ENCODE data around the gene COL4A2.
"Not testable (repeated sequence)": the region's sequence is repeated elsewhere in the genome, so short reads cannot be mapped to it uniquely, and the experiment has no call there.

COL4A2 gene

DNA sequence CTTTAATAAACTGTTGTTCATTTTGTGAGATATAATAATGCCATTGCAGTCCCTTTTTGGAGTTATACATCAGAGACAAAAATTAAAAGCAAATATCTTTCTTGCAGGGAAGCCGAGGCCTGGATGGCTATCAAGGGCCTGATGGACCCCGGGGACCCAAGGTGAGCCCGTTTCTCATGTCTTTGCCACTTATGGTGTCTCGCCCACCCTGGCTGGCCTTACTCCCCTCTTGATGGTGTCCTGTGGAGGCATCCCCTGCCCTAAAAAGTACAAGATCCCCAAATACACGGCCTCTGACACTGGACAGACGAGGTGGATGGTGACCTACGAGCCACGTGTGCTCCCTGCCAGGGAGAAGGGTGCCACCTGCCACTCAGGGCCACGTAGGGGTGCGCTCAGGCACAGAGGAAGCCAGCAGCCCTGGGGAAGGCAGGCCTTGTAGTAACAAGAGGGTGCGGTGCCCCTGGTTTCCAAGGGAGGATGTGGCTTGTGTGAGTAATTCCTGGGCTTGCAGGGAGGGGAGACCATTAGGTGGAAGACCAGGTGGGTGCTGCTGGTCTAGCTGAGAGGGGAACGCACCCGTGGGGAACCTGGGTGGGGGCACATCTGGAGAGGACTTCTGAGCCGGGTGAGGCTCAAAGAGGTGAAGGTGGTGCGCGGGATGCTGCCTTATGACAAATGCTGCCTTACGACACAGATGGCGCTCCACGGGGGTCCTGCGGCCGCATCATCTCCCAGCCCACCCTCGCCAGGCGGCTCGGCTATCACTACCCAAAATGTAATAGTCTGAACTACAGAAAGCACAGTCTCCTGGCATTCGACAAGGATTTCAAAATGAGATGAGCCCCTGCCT lies 138.9 kb downstream of the COL4A2 start:
- DNase-seq: no peak

DNA sequence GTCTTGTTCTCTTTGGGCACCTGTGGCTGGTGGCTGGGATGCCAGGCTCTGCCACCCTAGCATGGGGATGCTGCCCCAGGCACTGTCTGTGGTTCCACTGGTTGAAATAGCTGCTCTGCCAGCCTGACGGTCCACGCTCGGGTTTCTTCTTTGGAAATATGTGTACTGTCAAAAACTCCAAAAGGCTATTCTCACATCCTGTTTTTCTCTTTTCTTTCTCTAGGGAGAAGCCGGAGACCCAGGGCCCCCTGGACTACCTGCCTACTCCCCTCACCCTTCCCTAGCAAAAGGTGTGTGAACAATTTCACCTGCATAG lies 139.4 kb downstream of the COL4A2 start:
- DNase-seq: no peak

DNA sequence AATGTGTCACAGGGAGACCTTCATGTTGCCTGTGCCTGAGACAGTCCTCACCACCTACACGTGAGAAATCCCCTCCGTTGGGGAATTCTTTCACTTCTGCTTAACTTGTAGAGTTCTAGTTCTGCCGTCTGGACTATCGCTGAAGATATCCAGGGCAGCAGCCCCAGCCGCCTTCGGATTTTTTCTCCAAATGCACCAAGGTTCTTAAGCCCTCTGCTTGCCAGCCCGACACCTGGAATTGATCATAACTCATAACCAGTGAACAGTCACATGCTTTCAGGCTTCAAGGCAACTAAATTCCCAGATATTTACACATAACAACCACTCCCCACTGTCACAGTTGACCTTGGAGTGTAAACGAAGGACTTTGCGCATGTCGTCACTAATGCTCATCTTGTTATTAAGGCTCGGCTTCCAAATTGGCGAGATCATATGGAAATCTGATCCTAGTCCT lies 140.0 kb downstream of the COL4A2 start:
- DNase-seq: no peak

DNA sequence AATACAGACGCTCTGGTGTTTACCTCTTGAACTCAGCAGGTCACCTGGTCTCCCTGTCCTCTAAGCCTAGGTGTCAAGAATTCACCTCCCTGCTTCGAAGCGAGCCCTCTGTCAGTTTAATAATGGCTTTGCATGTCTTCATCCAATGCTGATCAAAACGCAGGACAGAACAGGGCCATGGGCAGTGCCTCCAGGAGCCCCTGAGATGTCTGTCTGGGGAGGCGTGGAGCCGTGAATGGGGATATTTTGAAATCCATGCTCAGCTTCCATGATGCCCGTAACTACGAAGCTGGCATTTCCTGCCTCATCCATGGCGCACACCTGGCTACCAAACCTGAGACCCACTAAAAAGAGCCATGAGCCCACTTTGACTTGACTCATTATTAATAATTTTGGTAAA lies 140.7 kb downstream of the COL4A2 start:
- no peak for DNase-seq

DNA sequence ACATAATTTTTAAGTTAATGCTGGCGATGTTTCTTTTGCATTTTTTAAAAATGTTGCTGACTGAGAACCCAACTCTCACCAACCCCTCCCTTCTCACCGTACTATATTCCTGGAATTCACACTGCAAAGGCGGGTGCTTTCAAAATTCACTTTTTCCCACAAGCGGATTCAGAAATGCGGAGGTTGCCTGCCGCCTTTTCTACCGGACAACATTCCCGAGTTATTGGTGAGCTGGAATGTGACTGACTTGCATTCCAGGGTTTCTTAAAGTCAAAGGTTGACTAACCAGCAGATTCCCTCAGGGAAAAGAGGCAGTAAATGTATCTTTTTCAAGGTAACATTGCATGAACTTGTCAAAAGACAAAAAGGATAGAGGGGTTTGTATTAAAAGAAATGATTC lies 141.1 kb downstream of the COL4A2 start:
- no peak for DNase-seq

DNA sequence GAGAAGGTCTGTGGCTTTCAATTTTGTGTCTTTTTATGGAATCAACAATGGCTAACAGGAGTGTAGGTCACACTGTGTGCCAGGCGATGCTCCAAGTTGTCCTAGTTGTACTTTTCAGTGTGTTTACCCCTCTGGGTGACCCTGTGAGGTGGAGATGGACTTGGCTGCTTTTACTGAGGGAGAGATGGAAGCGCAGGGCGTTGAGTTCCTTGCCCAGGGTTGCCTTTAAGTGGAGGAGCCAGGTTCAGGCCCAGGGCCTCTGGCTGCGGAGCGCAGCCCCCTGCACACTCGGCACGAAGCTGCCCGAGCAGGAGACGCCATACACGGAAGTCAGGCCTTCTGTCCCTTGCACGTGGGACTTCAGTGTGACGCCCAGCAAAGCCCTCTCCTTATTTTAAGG lies 141.6 kb downstream of the COL4A2 start:
- no peak for DNase-seq

DNA sequence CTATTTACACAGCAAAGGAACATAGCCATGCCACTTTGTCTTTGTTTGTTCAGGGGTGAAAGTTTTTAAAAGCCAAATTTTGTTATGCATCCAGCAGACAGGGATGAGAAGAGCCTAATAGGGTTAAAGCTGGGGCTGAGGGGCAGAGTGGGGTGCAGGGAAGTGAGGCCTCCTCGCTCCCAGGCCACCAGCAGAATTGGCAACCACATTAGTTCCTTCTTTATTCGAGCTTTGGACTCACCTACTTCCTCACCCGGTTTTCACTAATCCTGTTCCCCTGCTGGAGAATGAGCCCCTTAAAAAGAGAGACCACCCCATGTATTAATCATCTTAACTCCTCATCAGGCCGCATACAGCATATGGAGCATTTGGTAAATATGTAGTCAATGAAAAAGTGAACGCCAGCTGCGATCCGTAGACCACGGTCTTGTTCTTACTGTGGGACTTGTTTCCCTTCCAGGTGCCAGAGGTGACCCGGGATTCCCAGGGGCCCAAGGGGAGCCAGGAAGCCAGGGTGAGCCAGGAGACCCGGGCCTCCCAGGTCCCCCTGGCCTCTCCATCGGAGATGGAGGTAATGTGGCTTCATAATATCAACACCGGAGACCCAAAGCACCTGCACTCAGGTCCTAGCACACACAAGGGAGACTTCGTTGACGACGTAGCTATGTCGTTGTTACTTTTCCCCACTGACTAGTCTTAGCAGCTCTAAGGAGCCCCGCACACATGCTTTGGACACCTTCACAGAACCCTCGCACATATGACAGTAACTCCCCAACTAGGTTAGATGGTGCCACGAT lies 142.3 kb downstream of the COL4A2 start:
- DNase-seq: no peak

DNA sequence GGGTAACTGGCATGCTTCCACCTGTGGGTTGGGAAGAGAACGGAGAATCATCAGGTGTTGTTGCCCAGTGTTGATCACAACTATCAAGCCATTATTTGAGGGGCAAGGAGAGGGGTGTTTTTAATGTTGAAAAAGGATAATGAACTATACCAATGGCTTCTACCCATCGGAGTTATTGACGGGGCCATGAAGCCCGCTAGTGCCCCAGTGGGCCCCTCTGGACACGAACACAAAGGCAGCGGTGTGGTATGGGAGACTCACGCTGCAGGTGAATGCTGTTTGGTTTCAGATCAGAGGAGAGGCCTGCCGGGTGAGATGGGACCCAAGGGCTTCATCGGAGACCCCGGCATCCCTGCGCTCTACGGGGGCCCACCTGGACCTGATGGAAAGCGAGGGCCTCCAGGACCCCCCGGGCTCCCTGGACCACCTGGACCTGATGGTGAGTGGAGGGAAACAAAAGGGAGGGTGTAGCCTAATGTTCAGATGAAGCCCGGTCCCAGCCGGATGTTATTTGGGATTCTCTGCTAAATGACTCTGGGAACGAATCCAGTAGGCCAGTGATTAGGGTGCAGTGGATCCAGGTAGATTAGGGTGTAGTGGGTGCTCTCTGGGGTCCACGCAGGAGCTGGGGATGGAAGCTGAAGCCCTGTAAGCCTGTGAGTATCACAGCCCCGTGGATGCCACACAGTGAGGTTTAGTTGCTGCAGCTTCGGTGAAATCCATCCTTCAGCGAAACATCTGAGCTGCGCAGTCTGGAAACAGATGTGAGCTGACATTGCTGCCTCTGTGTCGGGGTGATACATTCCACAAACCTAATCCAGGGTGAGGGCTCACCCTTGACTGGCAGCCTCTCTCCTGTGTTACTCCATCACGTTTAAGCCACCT lies 143.2 kb downstream of the COL4A2 start:
- DNase-seq: no peak

DNA sequence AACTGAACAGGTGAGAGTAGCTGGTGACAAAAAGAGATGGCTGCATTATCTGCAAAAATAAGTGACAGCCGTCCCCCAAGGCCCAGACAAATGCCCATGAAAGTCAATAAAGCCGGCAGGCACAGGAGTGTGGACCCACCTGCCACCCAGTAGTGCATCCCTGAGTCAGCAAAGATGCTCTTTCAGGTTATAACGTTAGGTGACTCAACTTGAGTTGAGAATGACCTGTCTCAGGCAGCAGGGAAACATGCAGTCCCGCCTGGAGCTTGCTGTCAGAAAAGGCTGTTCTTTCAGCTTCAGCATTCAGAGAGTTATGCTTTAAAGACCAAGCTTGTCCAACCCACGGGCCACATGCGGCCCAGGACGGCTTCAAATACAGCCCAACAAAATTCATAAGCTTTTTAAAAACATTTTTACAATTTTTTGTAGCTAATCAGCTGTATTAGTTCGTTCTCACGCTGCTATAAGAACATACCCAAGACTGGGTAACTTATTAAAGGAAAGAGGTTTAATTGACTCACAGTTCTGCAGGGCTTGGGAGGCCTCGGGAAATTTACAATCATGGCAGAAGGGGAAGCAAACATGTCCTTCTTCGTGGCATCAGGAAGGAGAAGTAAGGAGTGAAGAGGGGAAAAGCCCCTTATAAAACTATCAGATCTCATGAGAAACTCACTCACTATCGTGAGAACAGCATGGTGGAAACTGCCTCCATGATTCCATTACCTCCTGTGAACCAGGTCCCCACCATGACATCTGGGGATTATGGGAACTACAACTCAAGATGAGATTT lies 144.1 kb downstream of the COL4A2 start:
- no peak for DNase-seq

DNA sequence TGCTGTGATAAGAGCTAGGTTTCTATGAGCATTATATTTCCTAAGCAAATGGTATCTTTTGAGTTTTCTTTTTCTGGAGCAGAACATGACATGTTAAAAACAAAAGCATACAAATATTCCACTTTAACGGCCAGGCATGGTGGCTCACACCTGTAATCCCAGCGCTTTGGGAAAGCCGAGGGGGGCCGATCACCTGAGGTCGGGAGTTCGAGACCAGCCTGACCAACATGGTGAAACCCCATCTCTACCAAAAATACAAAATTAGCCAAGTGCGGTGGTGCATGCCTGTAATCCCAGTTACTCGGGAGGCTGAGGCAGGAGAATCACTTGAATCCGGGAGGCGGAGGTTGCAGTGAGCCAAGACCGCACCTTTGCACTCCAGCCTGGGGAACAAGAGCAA lies 146.0 kb downstream of the COL4A2 start:
- DNase-seq: not testable (repeated sequence)

DNA sequence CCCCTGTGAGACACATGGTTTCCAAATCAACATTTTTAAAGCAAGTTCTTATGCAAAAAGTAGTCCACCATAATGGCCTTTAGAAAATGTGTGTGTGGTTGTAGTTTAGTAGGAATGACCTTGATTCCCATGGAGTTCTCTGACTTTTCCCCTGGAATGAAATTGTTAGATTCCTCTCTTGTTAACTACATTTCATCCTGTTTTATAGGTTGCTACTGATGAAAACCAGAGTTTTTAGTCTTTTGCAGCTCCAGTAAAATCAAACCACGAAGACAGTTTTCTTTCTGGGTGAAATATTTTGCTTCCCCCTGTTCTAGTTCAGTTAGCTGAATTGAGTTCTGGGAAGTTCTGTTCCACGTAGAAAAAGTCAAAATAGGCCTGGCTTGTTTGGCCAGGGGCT lies 146.7 kb downstream of the COL4A2 start:
- DNase-seq: no peak

DNA sequence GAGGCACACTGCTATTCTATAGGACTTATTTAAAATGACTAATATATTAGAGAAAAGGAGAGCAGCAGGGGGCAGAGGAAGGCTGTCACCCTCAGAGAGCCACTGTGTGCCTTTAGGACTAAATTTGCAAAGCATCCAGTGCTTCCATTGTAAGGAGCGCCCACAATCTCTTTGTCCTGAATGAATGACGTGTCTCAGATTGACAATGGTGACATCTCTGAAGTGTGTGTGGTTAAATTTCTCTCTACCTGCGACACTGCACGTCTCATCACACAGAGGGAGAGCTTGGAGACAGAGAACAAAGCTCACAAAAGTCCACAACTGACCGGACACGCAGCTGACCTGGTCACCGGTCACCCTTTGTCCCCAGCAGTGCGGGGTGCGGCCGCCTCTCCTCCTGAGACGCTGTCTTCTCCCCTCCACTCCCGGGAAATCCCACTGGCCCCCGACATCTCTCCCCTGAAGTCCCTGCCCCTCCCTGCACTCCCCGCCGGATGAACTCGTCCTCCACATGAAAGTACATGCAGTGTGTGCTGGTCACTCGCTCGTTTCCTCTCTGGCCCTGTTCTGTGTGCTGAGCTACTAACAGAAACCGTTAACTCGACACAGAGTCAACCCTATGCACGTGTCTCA lies 147.3 kb downstream of the COL4A2 start:
- no peak for DNase-seq

DNA sequence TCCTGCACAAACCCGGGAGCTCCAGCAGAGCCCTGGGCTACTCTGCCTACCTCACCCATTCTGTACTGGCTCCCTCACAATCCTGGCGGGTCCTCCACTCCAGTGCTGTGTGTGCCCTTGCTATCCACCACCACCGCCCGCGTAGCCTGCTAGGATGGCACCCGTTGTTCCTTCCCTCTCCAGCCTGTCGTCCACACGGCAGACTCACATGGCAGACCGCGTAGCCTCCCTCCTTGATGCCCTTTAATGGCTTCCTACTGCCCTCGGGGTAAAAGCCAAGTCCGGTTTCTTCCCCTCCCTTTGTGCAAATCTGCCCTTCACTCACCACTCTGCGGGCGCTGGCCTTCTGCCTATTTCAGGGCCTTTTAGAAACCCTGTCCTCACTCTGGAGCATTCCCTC lies 147.9 kb downstream of the COL4A2 start:
- no peak for DNase-seq

DNA sequence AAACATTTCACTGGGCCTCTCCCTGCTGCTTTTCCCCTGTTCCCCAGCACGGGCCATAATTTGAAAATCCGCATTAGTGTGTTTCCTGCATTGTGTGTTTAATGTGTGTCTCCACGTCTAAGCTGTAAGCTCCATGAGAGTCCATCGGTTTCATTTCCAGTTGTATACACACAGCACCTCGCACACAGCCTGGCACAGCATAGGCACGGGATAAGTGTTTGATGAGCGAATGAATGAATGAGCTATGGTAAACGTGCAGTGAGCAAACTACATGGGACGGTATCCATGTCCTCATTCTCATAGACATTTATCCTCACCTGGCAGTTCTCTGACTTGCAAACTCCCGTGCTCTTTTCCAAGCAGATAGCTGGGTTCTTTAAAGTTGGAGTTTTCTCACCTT lies 148.4 kb downstream of the COL4A2 start:
- no peak for DNase-seq

DNA sequence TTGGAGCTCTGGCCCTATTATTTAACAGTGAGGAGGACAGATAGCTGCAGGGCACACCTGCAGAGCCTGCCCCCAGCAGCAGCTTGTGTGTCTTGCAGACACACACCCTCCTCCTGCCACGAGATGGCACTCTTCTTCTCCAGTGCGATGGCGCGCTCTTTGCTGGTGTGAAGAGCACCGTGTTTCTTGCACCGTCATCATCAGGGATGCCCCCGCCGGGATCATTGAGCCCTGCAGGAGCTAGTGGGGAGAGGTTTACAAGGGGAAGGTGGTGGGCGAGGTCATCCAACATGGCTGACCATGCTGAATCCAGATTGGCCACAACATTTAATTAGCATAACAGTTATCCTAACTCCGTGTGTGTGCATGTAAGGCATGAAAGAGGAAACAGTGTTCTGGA lies 148.9 kb downstream of the COL4A2 start:
- DNase-seq: peak; percentile 68

DNA sequence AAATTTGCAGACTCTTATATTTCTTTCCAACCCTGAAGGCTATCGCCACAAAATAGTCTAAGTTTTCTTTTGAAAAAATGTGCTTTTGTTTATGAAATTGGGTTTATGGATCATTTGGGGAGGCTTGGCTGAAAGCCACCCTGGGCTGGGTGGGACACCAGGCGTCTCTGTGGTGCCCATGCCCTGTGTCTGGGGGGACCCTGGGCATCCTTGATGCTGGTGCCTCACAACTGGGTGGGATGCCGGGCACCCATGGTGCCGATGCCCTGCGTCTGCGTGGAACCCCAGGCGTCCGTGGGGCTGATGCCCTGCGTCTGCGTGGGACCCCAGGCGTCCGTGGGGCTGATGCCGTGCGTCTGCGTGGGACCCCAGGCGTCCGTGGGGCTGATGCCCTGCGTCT lies 149.5 kb downstream of the COL4A2 start:
- DNase-seq: no peak

DNA sequence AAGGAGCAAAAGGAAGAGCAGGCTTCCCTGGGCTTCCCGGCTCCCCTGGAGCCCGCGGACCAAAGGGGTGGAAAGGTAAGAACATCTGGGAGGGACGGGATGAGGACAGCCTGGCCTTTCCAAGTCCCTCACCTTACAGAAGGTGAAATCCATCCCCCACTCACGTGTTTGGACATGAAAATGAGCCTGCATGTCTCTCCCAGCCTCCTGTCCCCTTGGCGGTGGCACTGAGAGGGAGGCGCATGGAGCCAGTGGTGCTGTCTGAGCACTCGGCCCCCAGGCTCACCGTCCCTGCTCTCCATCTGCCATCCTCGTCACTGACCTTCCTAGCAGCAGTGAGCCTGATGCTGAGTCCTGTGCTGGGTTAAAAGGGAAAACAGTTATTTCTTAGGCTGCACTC lies 150.3 kb downstream of the COL4A2 start:
- DNase-seq: no peak

DNA sequence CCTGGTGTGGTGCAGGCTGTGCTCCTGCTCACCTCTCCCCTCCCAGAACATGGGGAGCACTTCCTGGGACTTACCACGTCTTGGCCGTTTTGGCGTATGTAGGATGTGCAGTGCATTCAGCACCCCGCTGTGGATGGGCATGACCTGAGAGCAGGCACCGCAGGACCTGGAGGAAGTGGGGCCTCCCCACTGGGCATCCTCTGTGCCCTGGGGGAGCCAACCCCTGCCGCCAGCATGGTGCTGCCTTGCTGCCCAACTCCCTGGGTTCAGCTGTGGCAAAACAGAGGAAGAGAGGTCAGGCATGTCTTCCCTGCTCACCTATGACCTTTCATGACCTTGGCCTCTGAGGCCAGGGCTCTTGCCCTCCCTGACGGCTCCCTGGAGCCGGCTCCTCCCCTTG lies 150.9 kb downstream of the COL4A2 start:
- DNase-seq: no peak

DNA sequence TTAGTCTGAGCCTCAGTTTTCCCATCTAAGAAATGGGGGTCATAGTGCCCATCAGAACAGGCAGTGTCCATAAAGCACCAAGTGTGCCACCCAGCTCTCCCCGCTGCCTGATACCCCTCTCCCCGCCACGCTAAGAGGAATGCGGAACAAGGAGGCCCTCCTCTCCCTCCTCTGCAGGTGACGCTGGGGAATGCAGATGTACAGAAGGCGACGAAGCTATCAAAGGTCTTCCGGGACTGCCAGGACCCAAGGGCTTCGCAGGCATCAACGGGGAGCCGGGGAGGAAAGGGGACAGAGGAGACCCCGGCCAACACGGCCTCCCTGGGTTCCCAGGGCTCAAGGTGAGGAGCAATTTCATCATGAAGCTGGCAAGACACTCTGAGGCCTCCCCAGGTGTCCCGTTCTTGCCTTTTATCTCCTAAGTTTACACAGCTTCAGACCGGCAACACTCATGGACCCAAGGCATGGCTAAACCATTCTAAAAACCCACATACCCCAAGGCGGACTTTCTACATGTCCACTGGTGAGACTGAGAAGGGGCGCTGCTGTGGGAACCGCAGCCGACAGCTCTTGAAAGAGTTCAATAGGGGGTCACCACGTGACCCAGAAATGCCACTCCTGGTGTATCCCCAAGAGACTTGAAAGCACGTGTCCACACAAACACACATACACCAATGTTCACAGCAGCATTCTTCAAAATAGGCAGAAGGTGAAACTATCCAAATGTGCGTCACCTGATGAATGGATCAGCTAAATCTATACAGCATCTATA lies 151.7 kb downstream of the COL4A2 start:
- no peak for DNase-seq

DNA sequence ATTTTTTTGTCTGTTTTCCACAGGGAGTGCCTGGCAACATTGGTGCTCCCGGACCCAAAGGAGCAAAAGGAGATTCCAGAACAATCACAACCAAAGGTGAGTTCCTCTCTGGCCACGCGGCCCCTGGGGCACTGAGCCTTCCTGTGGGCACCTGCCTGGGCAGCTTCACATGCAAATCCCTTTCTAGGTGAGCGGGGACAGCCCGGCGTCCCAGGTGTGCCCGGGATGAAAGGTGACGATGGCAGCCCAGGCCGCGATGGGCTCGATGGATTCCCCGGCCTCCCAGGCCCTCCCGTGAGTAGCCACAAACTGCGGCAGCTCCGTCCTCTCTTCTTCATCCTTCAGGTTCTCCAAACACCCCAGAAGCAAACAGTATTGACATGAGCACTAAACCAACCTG lies 155.0 kb downstream of the COL4A2 start:
- DNase-seq: no peak

DNA sequence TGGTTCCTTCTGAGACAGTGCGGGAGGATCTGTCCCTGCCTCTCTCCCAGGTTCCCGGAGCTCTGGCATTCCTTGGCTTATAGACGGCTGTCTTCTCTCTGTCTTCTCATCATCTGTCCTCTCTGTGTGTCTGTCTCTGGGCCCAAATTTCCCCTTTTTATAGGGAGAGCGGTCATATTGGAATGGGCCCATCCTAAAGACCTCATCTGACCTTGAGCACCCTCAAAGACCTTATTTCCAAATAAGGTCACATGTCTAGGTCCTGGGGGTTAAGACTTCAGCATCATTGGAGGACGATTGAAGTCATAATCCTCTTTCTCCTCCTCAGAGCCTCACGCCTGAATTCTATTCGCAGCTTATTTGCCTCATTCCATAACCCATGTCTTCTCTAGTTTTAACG lies 156.1 kb downstream of the COL4A2 start:
- no peak for DNase-seq
